Liver (tissue), 9 donors: ENCODE results near the gene MEST. TPM values are rescaled to one million over a fixed set of nuclear protein-coding genes. Genes with fewer than 3 reads are reported as not detected.
"Not testable (repeated sequence)": the region's sequence is repeated elsewhere in the genome, so short reads cannot be mapped to it uniquely, and the experiment has no call there.

Source experiments
- DNase-seq: peaks from one replicate; pipeline ENCODE4 v3.0.0-alpha.2; 2017; ENCODE audit warnings: low spot score
- H3K27ac ChIP-seq, 2 donors: one replicate each; pipeline ENCODE4 v1.7.0; 2013; ENCODE audit warnings: inconsistent platforms in 2 of 2, low read length in 2 of 2, control low read depth in 1 of 2, low read depth in 1 of 2, mild to moderate bottlenecking in 1 of 2
- H3K27me3 ChIP-seq, 4 donors: one replicate each; pipeline versions ENCODE4 v1.6.1 to v1.7.0; 2013; ENCODE audit warnings: low read length in 3 of 4, inconsistent platforms in 1 of 4, mild to moderate bottlenecking in 1 of 4, moderate library complexity in 1 of 4; ENCODE audit not compliant: control insufficient read depth in 4 of 4, insufficient read depth in 4 of 4
- H3K36me3 ChIP-seq, 4 donors: one replicate each; pipeline versions ENCODE4 v1.6.1 to v1.7.0; 2013; ENCODE audit warnings: low read length in 3 of 4, mild to moderate bottlenecking in 3 of 4, low read depth in 1 of 4, moderate library complexity in 1 of 4; ENCODE audit not compliant: control insufficient read depth in 4 of 4, insufficient read depth in 3 of 4
- H3K4me1 ChIP-seq, 4 donors: one replicate each; pipeline versions ENCODE4 v1.6.1 to v1.7.0; 2013; ENCODE audit warnings: low read length in 3 of 4, mild to moderate bottlenecking in 3 of 4, moderate library complexity in 1 of 4; ENCODE audit not compliant: control insufficient read depth in 4 of 4, insufficient read depth in 4 of 4
- H3K4me3 ChIP-seq, 3 donors: one replicate each; pipeline versions ENCODE4 v1.6.1 to v1.7.0; 2013; ENCODE audit warnings: low read length in 3 of 3, control low read depth in 1 of 3, low read depth in 1 of 3, mild to moderate bottlenecking in 1 of 3
- H3K9ac ChIP-seq, 2 donors: one replicate each; pipeline ENCODE4 v1.7.0; 2013; ENCODE audit warnings: low read length in 2 of 2, mild to moderate bottlenecking in 2 of 2, moderate library complexity in 2 of 2, control low read depth in 1 of 2, low read depth in 1 of 2
- H3K9me3 ChIP-seq, 4 donors: one replicate each; pipeline versions ENCODE4 v1.6.1 to v1.7.0; 2013; ENCODE audit warnings: low read length in 3 of 4; ENCODE audit not compliant: control insufficient read depth in 4 of 4
- EGR1 ChIP-seq, 2 donors: IDR thresholded peaks; 2 replicates each; pipeline ENCODE4 v1.6.1; 2016 to 2018; ENCODE audit warnings: antibody characterized with exemption in 2 of 2, low read depth in 2 of 2
- FOXA1 ChIP-seq: IDR thresholded peaks from 2 replicates; pipeline ENCODE4 v1.6.1; 2016; ENCODE audit warnings: antibody characterized with exemption
- GABPA ChIP-seq, 2 donors: IDR thresholded peaks in 1 of 2; conservative IDR thresholded peaks in 1 of 2; 2 replicates each; pipeline ENCODE4 v1.6.1; 2016; ENCODE audit warnings: antibody characterized with exemption in 2 of 2, mild to moderate bottlenecking in 1 of 2, moderate library complexity in 1 of 2
- NR2F2 ChIP-seq: IDR thresholded peaks from 2 replicates; pipeline ENCODE4 v1.6.1; 2016; ENCODE audit warnings: antibody characterized with exemption
- RAD21 ChIP-seq, 2 donors: IDR thresholded peaks; 2 replicates each; pipeline ENCODE4 v1.6.1; 2016; ENCODE audit warnings: antibody characterized with exemption in 2 of 2, mild to moderate bottlenecking in 2 of 2
- RXRA ChIP-seq, 2 donors: IDR thresholded peaks; 2 replicates each; pipeline ENCODE4 v1.6.1; 2017 to 2018; ENCODE audit warnings: antibody characterized with exemption in 2 of 2, mild to moderate bottlenecking in 1 of 2
- SP1 ChIP-seq: IDR thresholded peaks from 2 replicates; pipeline ENCODE4 v1.6.1; 2018; ENCODE audit warnings: antibody characterized with exemption, mild to moderate bottlenecking
- TAF1 ChIP-seq: conservative IDR thresholded peaks from 2 replicates; pipeline ENCODE4 v1.6.1; 2016; ENCODE audit warnings: antibody characterized with exemption, mild to moderate bottlenecking
- YY1 ChIP-seq: IDR thresholded peaks from 2 replicates; pipeline ENCODE4 v1.6.1; 2016; ENCODE audit warnings: antibody characterized with exemption, mild to moderate bottlenecking
- WGBS: extraction: QIAGEN DNeasy Blood & Tissue Kit; methylation state at CpG from one replicate; pipeline ENCODE4 v1.1.7; 2013; 5-methylcytosine and 5-hydroxymethylcytosine counted together
- polyA plus RNA-seq, 2 donors: library from polyadenylated mRNA; stranded (reverse) in 1 of 2; unstranded in 1 of 2; fragments of 200-250 nt in 1 of 2; fragments of >200 nt in 1 of 2; fragmentation: Nextera tagmentation in 1 of 2; extraction: Ambion mirVana in 1 of 2; gene quantifications; one replicate each; pipeline versions ENCODE4 v1.2.1 to v1.2.3, GENCODE V29; 2013 to 2015
- total RNA-seq, 2 donors: library from RNA; depleted of rRNA; stranded (reverse); fragments of >200 nt; gene quantifications; one replicate each; pipeline ENCODE4 v1.2.3, GENCODE V29; 2014
- TF ChIP-seq, protein P1 (sequence below): fragments of 150-350 bp; IDR thresholded peaks from 2 replicates; pipeline ENCODE4 v1.5.1; 2017; ENCODE audit warnings: improper control_type of control experiment, low read depth, low read length; ENCODE audit not compliant: missing input control
- TF ChIP-seq, protein P2 (sequence below): IDR thresholded peaks from 2 replicates; pipeline ENCODE4 v1.6.1; 2016; ENCODE audit warnings: antibody characterized with exemption, mild to moderate bottlenecking
- donor health status: healthy.
- donor health status: healthy.
- donor health status: healthy.
- donor health status: healthy.
- donor health status: healthy.

The MEST gene
- total and polyA plus RNA-seq, 4 donors = 12.6 to 42.4 (median 23.0) TPM

DNA sequence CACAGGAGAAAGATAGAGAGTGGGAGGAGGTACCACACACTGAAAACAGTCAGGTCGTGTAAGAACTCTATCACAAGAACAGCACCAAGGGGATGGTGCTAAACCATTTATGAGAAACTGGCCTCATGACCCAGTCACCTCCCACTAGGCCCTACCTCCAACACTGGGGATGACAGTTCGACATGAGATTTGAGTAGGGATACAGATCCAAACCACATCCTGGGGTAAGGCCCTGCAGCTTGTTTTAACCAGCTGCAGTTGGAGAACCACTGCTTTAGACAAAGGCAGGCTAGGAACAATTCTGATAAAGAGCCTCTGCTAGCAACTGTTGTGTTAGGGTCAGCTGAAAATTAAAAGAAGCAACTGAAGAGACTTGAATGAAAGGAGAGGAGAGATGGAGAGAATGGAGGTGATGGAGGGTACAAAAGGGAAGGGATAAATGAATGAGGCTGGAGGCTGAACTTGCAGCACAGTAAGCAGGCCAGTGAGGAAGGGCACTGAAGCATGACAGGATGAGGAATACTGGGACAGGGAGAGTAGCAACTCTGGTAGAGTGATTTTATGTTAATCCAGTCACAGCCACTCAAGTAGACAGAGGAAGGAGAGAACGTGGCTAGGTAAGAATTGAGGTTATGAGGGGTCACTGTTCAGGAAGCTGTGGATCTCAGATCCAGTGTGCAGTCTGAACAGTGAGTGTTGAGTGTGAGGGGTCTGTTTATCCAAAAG lies 23.6 kb downstream of the MEST start (continued):
- TF ChIP-seq EGR1 (IDR thresholded peaks at IDR 0.05; ENCODE audit: low read depth in 2 of 2) = no peak
- TF ChIP-seq, protein P1, sequence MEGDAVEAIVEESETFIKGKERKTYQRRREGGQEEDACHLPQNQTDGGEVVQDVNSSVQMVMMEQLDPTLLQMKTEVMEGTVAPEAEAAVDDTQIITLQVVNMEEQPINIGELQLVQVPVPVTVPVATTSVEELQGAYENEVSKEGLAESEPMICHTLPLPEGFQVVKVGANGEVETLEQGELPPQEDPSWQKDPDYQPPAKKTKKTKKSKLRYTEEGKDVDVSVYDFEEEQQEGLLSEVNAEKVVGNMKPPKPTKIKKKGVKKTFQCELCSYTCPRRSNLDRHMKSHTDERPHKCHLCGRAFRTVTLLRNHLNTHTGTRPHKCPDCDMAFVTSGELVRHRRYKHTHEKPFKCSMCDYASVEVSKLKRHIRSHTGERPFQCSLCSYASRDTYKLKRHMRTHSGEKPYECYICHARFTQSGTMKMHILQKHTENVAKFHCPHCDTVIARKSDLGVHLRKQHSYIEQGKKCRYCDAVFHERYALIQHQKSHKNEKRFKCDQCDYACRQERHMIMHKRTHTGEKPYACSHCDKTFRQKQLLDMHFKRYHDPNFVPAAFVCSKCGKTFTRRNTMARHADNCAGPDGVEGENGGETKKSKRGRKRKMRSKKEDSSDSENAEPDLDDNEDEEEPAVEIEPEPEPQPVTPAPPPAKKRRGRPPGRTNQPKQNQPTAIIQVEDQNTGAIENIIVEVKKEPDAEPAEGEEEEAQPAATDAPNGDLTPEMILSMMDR = no peak

DNA sequence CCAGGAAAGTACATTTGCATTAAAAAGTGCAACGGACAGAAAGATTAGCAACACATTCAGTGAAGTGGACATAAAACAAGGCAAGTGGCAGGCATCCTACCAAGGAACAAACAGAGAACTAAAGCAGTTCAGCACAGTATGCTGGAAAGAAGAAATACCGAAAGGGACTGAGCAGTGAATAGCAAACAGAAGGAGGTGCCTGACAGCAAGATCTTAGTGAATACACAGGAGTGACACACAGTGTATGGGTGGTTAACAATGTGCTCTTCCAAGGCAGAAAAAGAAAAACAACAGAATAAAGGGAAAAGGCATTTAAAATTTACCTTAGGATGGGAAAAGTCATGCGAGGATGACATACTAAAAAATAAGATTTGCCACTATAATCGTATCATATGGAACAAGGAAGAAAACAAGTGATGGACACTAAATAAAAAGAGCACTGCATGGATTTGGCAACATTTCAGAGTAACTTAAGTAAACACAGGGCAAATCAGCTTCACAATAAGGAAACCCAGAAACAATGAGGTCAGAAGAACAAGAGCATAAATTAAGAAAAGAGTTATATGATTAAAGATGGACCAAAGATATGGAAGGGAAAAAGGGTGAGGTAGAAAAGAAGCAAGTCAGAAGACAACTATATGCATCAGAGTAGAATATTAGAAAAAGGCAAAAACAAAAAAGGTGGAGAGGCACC lies 29.5 kb downstream of the MEST start:
- Histone ChIP-seq H3K27me3 (no peaks in the 10 kb centered on the region), H3K9ac (no peak overlapping the region), H3K9me3 (no peaks in the 10 kb centered on the region), H3K27ac (no peak overlapping the region), H3K4me1 (peaks cover 0 to 2% (median 0%) of the 10 kb centered on the region in 4 donors), H3K36me3 (no peaks in the 10 kb centered on the region), H3K4me3 (no peak overlapping the region)
- no peak for DNase-seq
- no peak for TF ChIP-seq SP1
- no peak for TF ChIP-seq YY1
- TF ChIP-seq NR2F2 = no peak
- TF ChIP-seq GABPA (IDR thresholded peaks at IDR 0.05 in 1 of 2, conservative IDR thresholded peaks at IDR 0.05 in 1 of 2) = no peak
- no peak for TF ChIP-seq EGR1 (IDR thresholded peaks at IDR 0.05; ENCODE audit: low read depth in 2 of 2)
- no peak for TF ChIP-seq RXRA (IDR thresholded peaks at IDR 0.05)
- TF ChIP-seq TAF1 = no peak
- TF ChIP-seq FOXA1 = no peak
- TF ChIP-seq, protein P2, sequence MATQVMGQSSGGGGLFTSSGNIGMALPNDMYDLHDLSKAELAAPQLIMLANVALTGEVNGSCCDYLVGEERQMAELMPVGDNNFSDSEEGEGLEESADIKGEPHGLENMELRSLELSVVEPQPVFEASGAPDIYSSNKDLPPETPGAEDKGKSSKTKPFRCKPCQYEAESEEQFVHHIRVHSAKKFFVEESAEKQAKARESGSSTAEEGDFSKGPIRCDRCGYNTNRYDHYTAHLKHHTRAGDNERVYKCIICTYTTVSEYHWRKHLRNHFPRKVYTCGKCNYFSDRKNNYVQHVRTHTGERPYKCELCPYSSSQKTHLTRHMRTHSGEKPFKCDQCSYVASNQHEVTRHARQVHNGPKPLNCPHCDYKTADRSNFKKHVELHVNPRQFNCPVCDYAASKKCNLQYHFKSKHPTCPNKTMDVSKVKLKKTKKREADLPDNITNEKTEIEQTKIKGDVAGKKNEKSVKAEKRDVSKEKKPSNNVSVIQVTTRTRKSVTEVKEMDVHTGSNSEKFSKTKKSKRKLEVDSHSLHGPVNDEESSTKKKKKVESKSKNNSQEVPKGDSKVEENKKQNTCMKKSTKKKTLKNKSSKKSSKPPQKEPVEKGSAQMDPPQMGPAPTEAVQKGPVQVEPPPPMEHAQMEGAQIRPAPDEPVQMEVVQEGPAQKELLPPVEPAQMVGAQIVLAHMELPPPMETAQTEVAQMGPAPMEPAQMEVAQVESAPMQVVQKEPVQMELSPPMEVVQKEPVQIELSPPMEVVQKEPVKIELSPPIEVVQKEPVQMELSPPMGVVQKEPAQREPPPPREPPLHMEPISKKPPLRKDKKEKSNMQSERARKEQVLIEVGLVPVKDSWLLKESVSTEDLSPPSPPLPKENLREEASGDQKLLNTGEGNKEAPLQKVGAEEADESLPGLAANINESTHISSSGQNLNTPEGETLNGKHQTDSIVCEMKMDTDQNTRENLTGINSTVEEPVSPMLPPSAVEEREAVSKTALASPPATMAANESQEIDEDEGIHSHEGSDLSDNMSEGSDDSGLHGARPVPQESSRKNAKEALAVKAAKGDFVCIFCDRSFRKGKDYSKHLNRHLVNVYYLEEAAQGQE = no peak
- no peak for TF ChIP-seq RAD21 (IDR thresholded peaks at IDR 0.05)
- 86% methylated on average over 4 of the region's 4 CpGs for WGBS

DNA sequence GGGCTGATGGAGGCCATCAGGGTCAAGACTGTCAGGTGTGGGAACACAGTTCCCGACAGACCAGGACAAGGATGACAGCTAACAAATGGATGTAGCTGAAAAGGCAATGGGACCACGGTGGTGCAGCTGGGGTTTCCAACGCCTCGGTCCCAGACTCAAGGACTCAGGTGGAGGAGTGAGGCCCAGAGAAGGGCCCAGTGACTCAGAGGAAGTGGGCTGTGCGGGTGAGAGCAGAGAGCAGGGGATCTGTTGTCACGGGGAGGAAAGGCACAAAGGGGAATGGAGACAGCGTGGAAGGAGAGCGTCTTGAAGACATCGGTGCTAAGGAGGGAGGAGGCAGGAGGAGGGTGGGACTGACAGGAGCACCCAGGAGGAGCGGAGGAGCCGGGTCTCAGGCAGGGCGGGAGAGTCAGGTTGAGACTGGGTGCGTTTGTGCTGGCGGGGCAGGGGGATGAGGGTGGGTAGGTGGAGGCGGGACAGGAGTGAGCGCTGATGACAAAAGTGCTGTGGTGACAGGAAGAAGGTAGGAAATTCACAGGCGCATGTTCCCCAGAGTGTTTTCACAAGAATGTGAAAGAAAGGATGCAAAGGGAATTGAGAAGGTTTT lies 31.7 kb downstream of the MEST start:
- not testable (repeated sequence) for H3K9me3 ChIP-seq, H3K4me3 ChIP-seq, H3K4me1 ChIP-seq, H3K27ac ChIP-seq, DNase-seq, H3K9ac ChIP-seq, H3K36me3 ChIP-seq, H3K27me3 ChIP-seq
- 97% methylated on average over 17 of the region's 17 CpGs for WGBS
